ENCODE data around the gene MYEF2.

The MYEF2 gene

DNA sequence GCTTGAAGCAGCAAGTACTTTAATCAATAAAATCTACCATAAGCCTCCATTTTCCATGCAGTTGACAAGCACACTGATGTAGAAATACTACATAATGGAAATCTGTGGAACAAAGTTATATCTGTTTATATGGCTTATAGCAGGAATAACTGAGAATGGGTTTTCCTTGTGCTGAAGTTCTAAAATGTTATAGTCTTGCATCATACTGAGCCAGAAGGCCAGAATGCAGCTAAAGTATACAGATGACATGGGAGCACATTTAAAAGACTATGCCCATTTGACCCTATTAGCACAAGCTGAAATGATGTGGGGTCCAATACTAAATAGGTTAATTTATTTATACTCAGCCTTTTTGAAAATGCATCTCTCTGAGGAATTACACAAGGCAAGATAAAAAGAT lies 32.2 kb downstream of the MYEF2 start:
- DNase-seq (ENCODE audit: low read depth in 2 of 2): no peak

DNA sequence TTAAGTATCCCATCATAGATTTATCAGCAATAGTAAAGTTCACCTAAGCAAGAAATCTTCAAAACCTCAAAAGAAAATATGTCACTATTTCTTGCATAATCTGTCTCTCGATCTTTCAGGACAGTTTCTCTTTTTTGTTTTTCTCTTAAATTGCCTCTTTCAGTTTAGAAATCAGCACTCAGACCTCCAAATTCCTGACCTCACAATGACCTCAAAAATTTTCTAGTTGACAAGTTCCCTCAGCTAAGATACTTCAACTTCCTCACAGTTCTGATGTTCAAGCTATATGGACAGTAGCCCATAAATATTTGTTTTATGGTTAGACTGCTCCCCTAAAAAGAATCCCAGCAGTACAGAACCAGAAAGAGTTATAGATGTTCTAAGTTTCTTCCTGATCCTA lies 33.2 kb downstream of the MYEF2 start:
- no peak for DNase-seq (ENCODE audit: low read depth in 2 of 2)

DNA sequence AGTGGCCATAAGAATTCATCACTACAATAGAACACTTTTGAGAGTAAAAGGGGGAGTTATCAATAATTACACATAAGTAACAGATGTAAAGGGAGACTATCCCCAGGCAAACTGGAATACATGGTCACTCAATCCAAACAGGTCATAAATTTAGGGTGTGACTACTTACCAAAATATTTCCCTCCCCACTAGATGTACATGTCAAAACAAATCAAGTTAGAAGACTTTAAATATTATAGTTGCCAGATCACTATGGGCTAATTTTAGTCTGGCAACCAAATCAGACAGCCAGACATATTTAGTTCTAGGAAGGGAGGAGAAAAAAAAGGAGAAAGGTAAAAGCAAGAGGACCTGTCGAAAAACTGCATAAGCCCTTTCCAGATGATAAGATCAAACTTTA lies 34.2 kb downstream of the MYEF2 start:
- DNase-seq (ENCODE audit: low read depth in 2 of 2): no peak

DNA sequence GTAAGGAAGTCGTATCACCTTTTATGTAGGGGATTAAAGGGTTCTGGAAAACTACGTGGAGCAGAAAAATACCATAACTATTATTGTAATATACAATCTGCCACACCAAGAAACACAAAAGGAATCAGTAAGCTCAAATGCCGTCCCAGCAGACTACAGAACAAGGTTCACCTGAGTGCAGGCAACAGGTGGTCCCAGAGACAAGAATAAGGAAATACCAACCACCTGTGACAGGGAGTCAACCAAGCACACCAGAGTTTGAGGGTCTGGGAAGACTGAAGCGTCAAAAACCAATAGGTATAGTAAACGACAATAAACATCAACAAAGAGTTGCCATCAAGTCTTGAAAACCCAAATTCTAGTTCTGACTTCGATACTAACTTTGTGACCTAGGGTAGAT lies 45.2 kb downstream of the MYEF2 start:
- no peak for DNase-seq (ENCODE audit: low read depth in 2 of 2)

DNA sequence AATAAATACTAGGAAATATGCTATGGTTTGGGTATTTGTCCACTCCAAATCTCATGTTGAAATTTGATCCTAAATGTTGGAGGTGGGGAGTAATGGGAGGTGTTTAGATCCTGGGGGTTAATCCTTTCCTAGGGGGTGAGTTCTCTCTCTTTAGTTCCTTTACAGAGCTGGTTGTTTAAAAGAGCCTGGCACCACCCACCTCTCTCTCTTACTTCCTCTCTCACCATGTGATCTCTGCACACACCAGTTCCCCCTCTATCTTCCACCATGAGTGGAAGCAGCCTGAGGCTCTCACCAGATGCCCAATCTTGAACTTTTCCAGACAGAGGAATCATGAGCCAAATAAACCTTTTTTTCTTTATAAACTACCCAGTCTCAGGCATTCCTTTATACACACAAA lies 46.8 kb downstream of the MYEF2 start:
- DNase-seq (ENCODE audit: low read depth in 2 of 2): no peak

DNA sequence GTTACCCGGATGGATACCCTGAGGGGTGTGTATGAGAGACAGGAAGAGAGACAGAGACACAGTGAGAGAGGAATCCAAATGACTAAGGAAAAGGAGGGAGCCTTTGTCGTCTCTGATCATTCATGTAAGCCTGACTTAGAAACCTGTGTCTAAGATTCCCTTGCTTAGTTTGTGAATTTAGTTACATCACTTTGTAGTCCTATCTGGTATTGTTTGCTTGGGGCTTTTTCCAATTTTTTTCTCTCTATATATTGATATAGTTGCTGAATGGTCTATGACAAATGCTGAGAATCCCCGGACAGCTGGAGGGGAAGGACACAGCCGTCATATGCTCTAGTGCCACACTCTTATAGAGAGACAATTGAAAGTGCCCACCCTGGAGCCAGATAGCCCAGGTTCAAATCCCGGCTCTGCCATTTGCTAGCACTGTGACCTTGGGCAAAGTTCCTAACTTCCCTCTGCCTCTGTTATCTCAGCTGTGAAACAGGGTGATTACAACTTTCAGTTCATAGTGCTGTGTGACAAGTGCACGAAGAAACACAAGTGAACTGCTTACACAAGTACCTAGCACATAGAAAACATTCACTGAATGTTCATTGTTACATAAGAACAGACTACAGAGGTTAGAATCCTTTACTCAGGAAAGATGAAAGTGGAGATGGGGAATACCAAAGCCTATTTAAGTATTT lies 51.3 kb downstream of the MYEF2 start:
- DNase-seq (ENCODE audit: low read depth in 2 of 2): no peak

DNA sequence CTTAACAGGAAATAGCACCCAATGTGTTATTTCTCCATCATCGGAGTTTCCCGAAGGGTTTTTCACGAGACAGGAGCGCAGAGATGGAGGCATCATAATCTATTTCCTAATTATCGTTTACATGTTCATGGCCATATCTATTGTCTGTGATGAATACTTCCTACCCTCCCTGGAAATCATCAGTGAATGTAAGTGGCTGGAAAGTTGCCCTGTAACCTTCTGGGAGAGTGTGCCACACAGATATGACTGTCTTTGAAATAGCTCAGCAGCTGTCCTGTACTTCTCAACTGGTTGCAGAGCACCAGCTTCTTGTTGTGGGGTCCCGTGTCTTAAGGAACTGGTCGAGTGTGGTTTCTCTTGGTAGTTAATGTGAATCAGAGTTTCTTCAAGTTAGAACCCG lies 56.2 kb downstream of the MYEF2 start:
- DNase-seq (ENCODE audit: low read depth in 2 of 2): no peak

DNA sequence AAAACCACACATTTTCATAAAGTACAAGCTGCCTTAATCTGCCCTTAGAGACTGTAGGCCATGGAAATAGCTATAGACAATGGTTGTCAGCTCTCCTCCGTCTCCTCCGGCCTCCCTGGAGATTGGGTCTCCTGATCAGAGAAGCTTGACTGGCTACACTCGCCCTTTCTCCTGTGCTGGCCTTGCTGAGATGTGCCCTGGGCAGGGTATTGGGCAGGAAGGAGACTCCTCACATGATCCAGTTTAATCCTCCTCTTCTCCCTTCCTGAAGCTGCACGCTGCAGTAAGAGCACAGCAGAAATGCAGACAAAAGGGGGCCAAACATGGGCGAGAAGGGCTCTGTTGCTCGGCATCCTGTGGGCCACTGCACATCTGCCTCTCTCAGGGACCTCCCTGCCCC lies 57.4 kb downstream of the MYEF2 start, which contains the start of gene SLC24A5:
SLC24A5 (plus strand) TSS at position 246 of the 400 bp plus-strand sequence; CDS start at position 301, 55 bp downstream.
- DNase-seq (ENCODE audit: low read depth in 2 of 2): no peak

DNA sequence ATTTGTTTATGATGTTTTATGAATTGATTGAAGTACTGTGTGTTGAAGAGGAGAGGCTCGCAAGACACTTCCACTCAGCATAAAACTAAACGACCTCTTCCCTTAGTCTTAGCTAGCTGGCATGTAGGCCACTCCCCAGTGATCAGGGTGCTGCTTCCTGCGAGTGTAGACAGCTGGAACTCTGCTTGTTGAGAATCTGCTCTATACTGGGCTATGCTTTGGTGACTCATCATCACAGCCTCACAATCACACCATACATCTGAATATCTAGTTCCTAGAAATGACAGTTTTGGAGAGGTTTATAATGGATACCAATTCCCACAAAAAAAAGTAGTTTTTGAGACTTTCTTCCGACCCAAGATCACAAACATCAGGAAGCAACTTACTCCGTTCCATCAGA lies 58.8 kb downstream of the MYEF2 start:
- DNase-seq (ENCODE audit: low read depth in 2 of 2): no peak

DNA sequence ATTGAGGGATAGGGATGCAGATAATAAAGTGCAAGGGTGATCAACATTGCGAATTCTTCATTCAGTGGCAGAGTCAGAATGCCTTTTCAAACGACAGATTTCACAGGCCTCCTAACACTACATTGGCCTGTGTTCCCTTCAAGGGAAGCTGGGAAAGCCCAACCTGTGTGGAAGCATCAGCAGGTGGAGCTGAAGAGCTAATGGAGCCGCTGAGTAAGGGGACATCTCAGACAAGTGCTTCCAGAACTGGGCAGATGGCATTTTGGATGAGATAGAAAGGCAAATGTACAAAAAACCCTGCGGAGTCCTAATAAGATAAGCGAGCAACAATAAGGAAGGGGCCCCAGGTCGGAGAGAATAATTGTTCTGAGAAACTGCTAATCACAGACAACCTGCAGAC lies 65.9 kb downstream of the MYEF2 start:
- DNase-seq (ENCODE audit: low read depth in 2 of 2): no peak

DNA sequence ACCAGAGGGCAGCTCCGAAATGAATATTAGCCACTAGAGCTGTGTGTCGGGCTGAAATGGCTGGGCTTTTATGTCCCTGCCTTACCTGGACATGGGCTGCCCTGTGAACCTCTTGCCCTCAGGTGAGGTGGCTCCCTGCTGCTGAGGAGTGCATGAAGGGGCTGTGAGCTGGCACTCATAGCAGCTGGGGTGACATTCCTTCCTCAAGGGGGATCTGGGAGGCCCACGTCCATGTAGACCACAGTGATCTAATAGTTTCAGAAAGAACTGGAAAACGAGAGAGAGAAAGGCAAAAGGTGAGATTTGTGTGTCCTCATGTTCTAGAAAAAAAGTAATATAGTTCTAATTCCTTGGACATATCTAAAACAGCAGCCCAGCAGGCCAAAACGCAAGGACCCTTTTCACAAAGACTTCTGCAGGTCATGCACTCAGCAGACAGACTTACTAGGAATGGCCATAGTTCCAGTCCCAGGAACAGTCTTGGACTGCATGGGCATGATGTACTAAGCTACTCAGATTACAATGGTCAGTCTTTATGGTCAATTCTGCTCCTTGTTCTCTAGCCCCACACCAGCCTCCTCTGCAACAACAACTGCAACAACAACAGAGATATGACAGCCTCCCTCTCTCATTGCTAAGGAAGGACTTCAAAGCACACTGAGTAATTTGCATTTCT lies 68.1 kb downstream of the MYEF2 start:
- DNase-seq (ENCODE audit: low read depth in 2 of 2): no peak

DNA sequence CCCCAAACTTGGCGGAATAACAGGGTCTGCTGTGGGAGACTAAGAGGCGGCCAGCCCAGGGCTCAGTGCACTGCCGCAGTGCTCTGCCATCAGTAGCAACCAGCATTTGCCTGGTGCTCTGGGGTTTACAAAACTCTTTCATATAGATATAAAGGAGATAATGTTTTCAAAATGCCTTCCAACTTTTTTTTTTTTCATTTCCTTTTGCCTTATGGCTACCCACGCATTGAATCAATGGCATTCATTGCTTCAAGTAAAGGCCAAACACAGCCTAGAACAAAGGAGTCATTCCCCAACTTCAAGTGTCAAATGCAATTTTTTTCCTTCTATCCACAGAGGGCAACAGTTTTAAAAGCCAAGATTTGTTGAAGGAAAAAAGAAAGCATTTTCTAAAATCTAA lies 68.9 kb downstream of the MYEF2 start:
- no peak for DNase-seq (ENCODE audit: low read depth in 2 of 2)

DNA sequence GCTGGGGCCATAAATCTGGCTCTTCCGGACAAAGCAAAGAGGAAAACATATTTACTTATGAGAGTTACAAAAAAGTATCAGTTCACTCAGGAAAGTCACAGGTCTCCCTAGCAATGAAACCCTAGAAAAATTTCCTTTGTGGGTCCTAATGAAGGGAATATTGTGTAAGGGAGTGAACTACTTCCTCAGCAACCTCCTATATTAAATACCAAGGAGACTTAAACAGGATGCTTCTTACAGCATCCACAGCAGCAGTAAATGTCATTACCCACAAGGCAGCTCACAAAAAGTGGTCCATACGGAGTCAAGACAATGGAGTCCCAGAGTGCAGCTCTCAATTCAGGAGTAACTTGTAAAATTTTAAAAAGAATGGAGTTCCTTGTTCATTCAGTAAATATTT lies 72.2 kb downstream of the MYEF2 start:
- no peak for DNase-seq (ENCODE audit: low read depth in 2 of 2)

DNA sequence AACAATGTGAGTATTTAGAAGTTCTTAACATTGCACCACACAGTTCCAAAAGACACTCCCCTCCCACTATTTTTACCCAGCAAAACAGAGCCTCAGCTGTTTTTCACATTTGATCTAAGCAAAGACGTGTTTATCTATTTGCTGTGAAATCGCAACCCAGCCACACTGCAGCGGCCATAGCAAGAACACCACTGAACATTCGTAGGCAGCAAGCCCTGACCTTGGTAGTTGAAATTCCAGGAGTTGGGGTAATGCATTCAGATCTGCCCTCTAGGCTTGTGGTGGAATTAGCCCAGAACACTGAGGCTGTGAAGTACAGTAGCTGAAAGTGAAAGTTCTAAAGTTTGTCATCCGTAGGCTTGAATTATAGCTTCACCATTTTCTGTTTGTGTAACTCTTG lies 74.4 kb downstream of the MYEF2 start:
- DNase-seq (ENCODE audit: low read depth in 2 of 2): no peak

DNA sequence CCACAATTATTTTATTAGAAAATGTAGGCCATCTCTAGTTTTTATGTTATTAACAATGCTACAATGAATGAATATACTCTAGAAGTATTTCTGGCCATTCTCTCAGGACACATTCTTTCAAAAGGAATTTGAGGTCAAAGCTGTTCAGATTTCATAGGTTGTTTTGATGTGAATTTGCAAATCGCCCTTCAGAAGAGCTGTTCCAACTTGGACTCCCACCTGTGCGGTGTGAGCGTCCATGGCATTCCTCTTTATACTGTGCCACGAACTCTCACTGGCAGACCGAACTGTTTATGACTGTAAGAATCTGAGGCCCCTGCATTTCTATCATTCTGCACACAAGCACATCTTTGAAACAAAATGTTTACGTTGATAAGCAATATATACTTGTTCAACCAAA lies 75.9 kb downstream of the MYEF2 start:
- no peak for DNase-seq (ENCODE audit: low read depth in 2 of 2)

DNA sequence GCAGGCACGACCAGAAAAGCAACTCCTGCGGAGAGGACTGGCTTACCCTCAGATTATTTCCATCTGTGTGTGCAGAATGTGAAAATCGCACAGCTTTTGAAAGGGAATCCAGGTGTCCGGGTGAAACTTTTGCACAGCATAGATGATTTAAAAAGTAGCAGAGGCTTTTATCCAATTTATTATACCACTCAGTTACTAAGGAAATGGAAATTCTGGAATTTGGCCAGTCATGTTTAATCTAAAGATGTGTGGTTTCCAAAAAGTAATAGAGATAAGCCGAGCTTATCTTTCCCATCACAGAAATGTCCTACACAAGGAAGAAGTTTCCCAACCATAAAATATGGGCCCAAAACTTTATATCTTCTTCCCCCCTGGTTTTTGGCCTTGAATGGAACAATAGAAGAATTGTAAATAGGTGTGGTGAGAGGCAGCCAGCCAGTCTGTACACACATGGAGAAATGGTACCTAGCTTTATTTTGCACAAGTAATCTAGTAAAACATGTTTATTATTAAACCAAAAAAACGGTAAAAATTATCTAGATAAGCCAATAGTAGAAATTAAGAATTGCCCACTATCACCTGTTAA lies 76.6 kb downstream of the MYEF2 start:
- DNase-seq (ENCODE audit: low read depth in 2 of 2): no peak

DNA sequence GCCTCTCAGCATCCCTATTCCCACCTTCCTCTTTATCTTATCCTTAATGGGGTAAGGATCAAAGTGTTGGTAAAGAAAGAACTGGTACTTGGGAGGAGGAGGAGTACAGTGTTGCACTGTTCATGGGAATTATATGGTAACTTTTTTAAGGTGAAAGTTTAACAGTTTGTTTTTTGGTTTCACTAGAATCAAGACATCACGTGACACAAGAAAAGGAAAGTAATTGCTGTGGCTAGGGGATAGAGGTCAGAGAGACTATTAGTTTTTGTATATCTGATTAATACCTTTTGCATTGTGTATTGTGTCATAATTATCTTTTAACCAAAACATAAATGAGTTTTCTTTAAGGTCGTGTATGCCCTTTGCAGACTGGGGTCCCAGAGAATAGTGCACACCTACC lies 80.8 kb downstream of the MYEF2 start:
- DNase-seq (ENCODE audit: low read depth in 2 of 2): no peak

DNA sequence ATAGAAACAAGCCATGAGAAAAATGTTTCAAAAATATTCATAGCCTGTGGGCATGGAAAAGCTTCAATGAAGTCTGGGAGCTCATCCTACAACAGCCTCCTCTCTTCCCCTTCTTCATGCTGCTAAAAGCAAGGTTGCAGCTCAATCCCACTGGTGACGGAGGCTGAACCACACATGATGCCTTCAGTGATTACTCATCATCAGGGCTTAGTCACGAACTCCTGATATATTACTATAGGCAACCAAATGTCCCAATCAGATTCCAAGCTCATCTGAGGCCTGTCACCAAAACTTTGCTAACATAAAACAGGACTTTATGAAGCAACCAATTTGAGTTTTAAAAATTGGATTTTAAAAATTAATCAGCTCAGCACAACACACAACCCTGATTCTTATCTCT lies 81.3 kb downstream of the MYEF2 start:
- DNase-seq (ENCODE audit: low read depth in 2 of 2): no peak

DNA sequence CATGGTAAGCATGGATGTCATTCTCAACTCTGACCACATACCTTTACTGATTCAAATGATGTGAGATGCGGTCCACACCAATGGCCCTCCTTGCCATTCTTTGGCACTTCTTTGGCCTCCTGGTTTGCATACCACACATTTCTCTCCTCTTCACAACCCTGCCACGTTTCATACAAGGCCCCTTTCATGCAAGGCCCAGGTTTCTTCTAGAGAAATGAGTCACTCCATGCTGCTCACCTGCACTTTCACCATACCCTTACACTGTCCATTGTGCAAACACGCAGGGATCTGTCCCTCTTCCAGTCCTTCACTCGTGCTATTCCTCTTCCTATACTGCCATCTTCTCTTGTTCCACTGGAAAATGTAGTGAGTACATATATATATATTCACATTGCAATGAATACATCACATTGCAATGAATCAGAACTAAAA lies 81.7 kb downstream of the MYEF2 start:
- DNase-seq (ENCODE audit: low read depth in 2 of 2): no peak

DNA sequence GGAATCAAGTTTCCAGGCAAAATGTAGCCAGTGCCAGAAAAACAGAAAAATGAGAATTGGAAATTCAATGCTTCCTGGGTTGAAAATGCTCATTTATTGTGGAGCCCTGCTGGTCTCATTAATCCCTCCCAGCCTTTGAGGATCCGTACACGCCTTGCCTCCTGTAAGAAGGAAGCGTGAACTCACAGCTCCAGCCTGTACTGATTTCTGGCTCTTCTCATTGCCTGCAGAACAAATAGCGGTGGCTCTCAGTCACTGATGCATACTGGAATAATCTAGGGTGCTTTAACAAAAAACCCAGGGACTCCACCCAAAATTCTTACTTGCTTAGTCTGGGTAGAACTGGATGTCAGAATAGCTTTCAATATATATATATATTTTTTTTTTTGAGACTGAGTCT lies 86.6 kb downstream of the MYEF2 start:
- DNase-seq (ENCODE audit: low read depth in 2 of 2): no peak

DNA sequence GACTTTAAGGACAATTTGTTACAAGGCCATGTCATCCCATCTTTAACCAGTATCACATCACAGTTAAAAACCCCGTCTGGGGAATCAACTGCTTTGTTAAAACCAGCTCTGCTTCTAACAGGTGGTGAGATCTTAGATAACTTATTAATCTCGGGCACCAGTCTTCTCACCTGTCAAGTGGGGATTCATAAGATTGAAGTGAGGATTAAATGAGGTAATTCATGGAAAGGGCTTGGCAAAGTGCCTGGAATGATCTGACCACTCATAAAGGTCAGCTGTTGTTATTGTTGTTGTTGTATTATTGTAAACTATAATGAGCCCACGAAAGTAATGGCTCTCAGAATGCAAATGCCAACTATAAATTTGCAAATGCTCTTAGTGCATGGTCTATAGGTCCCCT lies 87.4 kb downstream of the MYEF2 start:
- DNase-seq (ENCODE audit: low read depth in 2 of 2): no peak

DNA sequence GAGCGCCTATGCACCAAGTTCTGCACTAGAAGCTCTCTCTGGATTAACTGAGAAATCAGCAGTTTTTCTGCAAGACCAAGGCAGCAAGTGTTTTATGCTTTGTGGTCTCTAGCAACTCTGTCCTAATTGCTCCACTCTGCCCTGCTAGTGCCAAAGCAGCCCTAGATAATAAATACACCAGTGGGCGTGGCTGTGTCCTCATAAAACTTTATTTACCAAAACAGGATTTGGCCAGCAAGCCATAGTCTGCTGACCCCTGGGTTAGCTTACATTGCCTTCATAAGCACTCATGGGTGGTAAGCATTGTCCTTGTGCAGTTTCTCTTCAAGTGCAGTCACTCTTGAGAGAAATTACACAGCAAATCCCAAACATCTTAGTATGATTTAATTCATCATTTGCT lies 88.0 kb downstream of the MYEF2 start:
- DNase-seq (ENCODE audit: low read depth in 2 of 2): no peak

DNA sequence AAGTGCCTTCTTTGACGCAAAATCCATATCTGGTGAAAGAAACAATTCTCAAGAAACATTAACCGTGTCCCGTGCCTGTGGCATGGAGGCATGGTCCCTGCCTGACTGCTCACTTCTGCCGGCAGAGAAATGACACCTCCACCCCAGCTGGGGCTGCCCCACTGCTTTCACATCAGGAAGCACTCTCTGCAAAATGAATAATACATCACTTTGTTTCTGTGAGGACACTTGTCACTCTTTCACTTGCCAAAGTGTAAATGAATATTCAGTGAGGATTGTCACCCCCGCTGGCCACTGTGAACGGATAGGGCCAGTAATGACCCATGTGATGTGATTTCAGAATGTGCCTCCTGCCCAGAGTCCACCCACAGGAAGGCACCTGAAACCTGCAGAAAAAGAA lies 88.4 kb downstream of the MYEF2 start:
- DNase-seq (ENCODE audit: low read depth in 2 of 2): no peak
